GM12873 (cell line): Measurements from ENCODE around the gene THEMIS.

Experiments used
- CTCF ChIP-seq: IDR thresholded peaks from 2 replicates; pipeline ENCODE4 v1.5.1; 2012; ENCODE audit warnings: low read depth, mild to moderate bottlenecking, moderate library complexity, low read length, control low read depth; ENCODE audit not compliant: insufficient read depth; ENCODE audit errors: missing control alignments

Gene THEMIS

GRCh38 chr6:127858727-127859391 lies 42.0 kb downstream of the THEMIS start:
- TF ChIP-seq CTCF, result no peak

GRCh38 chr6:127857051-127857637 lies 43.7 kb downstream of the THEMIS start:
- no peak for TF ChIP-seq CTCF

- peak; percentile 44 for TF ChIP-seq CTCF
Observed at GRCh38 chr6:127855542-127856159, 45.2 kb downstream of the THEMIS start.

GRCh38 chr6:127854009-127854408 lies 46.8 kb downstream of the THEMIS start:
- TF ChIP-seq CTCF, result no peak

- no peak for TF ChIP-seq CTCF
Observed at GRCh38 chr6:127851197-127851596, 49.7 kb downstream of the THEMIS start.

GRCh38 chr6:127845242-127845641 lies 55.6 kb downstream of the THEMIS start:
- TF ChIP-seq CTCF, result no peak

- TF ChIP-seq CTCF, result no peak
Observed at GRCh38 chr6:127844529-127844928, 56.3 kb downstream of the THEMIS start.
